ENCODE data around the gene DYRK4. TPM values are rescaled to one million over a fixed set of nuclear protein-coding genes. Genes with fewer than 3 reads are reported as not detected.

DYRK4 gene
- total and polyA plus RNA-seq, 7 experiments from 2014 or later: 9.8 to 50.9 (median 24.4) TPM

Other genes with a start within 250 kb of the DYRK4 start
- gene TIGAR, start 241.0 kb upstream of the DYRK4 start, total RNA-seq: 10 to 100 TPM in 3 of 5 experiments, 1 to 10 TPM in 2; 7.1 to 15.8 (median 11.1) TPM
- 1 to 10 TPM; 4.4 to 6.6 TPM for gene TIGAR, start 241.0 kb upstream of the DYRK4 start, polyA plus RNA-seq
- not detected for gene FGF23, start 182.5 kb upstream of the DYRK4 start, total RNA-seq
- not detected for gene FGF23, start 182.5 kb upstream of the DYRK4 start, polyA plus RNA-seq
- not detected for gene FGF6, start 116.4 kb upstream of the DYRK4 start, total RNA-seq
- not detected for gene FGF6, start 116.4 kb upstream of the DYRK4 start, polyA plus RNA-seq
- gene RAD51AP1, start 23.3 kb upstream of the DYRK4 start, total RNA-seq: 10 to 100 TPM in 1 of 5 experiments, 1 to 10 TPM in 3, under 1 TPM in 1; 0.13 to 37.6 (median 1.7) TPM
- gene RAD51AP1, start 23.3 kb upstream of the DYRK4 start, polyA plus RNA-seq: 1 to 10 TPM in 1 of 2 donors, under 1 TPM in 1; 0.73 to 1.1 TPM
- gene AKAP3, start 86.8 kb downstream of the DYRK4 start, total RNA-seq: 1 to 10 TPM; 1.2 to 6.9 (median 2.5) TPM
- 1 to 10 TPM; 2.5 to 3.9 TPM for gene AKAP3, start 86.8 kb downstream of the DYRK4 start, polyA plus RNA-seq
- gene NDUFA9, start 86.9 kb downstream of the DYRK4 start, total RNA-seq: 100 to 1,000 TPM in 1 of 5 experiments, 10 to 100 TPM in 4; 55.5 to 103 (median 58.2) TPM
- gene NDUFA9, start 86.9 kb downstream of the DYRK4 start, polyA plus RNA-seq: 100 to 1,000 TPM; 118 to 121 TPM
- under 1 TPM; 0.22 to 0.89 (median 0.46) TPM for gene GALNT8, start 158.2 kb downstream of the DYRK4 start, total RNA-seq
- under 1 TPM in 1 of 2 donors, not detected in 1; 0.06 TPM for gene GALNT8, start 158.2 kb downstream of the DYRK4 start, polyA plus RNA-seq